GM12873 (cell line): Measurements from ENCODE around the gene ACOT7.

Experiments used
- CTCF ChIP-seq: IDR thresholded peaks from 2 replicates; pipeline ENCODE4 v1.5.1; 2012; ENCODE audit warnings: low read depth, mild to moderate bottlenecking, moderate library complexity, low read length, control low read depth; ENCODE audit not compliant: insufficient read depth; ENCODE audit errors: missing control alignments

Gene ACOT7

GRCh38 chr1:6265151-6265550 is 128.4 kb downstream of the ACOT7 start:
- TF ChIP-seq CTCF = no peak

GRCh38 chr1:6263716-6264115 is 129.9 kb downstream of the ACOT7 start:
- no peak for TF ChIP-seq CTCF

- TF ChIP-seq CTCF = no peak
Observed at GRCh38 chr1:6262555-6263420, 130.8 kb downstream of the ACOT7 start.

GRCh38 chr1:6261615-6261995 is 132.0 kb downstream of the ACOT7 start:
- no peak for TF ChIP-seq CTCF

- no peak for TF ChIP-seq CTCF
Observed at GRCh38 chr1:6260961-6261614, 132.5 kb downstream of the ACOT7 start, which contains the start of gene GPR153. Gene GPR153 (minus strand): TSS chr1:6261098. CDS start chr1:6254905, 6,193 bp downstream.

GRCh38 chr1:6260433-6260934 is 133.1 kb downstream of the ACOT7 start:
- no peak for TF ChIP-seq CTCF
